Parathyroid adenoma (tissue), 2 donors: ENCODE measurements around the gene XYLT2.
A peak's percentile ranks its signal among the peaks of the same experiment; 100 is the strongest.

Experiments used
- H2AFZ ChIP-seq: fragments of 300-600 bp; sonication (generic); one replicate; pipeline ENCODE4 v1.7.0; 2017; ENCODE audit warnings: antibody characterized with exemption, mild to moderate bottlenecking
- H3K27ac ChIP-seq: fragments of 300-600 bp; sonication (generic); one replicate; pipeline ENCODE4 v1.7.0; 2017
- H3K27me3 ChIP-seq: fragments of 300-600 bp; sonication (generic); one replicate; pipeline ENCODE4 v1.7.0; 2017; ENCODE audit warnings: low read length; ENCODE audit not compliant: control insufficient read depth, insufficient read depth
- H3K36me3 ChIP-seq: fragments of 300-600 bp; sonication (generic); one replicate; pipeline ENCODE4 v1.7.0; 2017; ENCODE audit warnings: low read length; ENCODE audit not compliant: control insufficient read depth, insufficient read depth
- H3K4me1 ChIP-seq: fragments of 300-600 bp; sonication (generic); one replicate; pipeline ENCODE4 v1.7.0; 2017; ENCODE audit warnings: control low read depth
- H3K4me2 ChIP-seq: fragments of 300-600 bp; sonication (generic); one replicate; pipeline ENCODE4 v1.7.0; 2017; ENCODE audit warnings: low read length
- H3K4me3 ChIP-seq: fragments of 300-600 bp; sonication (generic); one replicate; pipeline ENCODE4 v1.7.0; 2017; ENCODE audit warnings: low read depth, low read length
- H3K79me2 ChIP-seq: fragments of 300-600 bp; sonication (generic); one replicate; pipeline ENCODE4 v1.7.0; 2017; ENCODE audit warnings: control low read depth
- H3K9ac ChIP-seq: fragments of 300-600 bp; sonication (generic); one replicate; pipeline ENCODE4 v1.7.0; 2017; ENCODE audit warnings: mild to moderate bottlenecking
- H3K9me3 ChIP-seq: fragments of 300-600 bp; sonication (generic); one replicate; pipeline ENCODE4 v1.7.0; 2017; ENCODE audit warnings: low read length; ENCODE audit not compliant: control insufficient read depth
- CTCF ChIP-seq: fragments of 300-600 bp; sonication (generic); IDR thresholded peaks from one replicate; pipeline ENCODE4 v1.7.0; 2017; ENCODE audit warnings: antibody characterized with exemption, mild to moderate bottlenecking
- donor health status: primary hyperparathyroidism.

XYLT2 gene

DNA sequence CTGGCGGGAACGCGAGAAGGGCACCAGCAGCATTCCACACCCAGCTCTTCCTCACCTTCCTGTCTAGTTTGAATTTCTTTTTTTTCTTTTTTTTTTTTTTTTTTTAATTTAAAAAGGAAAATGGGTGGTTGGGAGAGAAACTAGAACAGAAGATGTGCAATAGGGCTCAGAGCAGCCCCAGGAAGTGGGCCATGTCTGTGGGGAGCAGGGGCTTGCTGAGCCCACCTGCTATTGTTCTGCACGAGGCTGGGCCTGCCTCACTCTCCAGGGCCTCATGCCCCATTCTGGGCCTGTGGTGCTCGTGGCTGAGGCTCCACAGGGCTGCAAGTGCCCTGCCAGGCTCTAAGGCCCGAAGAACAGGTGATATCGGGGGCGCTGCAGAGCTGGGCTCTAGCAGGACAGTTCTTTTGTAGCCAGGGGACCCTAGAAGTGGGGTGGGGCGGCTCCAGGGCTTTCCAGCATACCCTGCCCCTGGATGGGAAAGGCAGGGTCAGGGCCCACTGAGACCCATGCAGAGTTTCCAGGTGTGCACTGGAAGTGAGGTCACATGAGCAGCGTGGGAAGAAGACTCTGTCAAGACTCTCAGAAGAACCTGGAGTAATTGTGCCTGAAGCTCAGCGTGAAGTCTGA lies 14.7 kb downstream of the XYLT2 start:
- Histone ChIP-seq H2AFZ (no peak overlapping the region), H3K9ac (no peak overlapping the region), H3K27me3 (no peaks in the 10 kb centered on the region), H3K79me2 (no peaks in the 10 kb centered on the region), H3K4me2 (no peak overlapping the region), H3K36me3 (no peaks in the 10 kb centered on the region), H3K4me1 (peaks cover 6% of the 10 kb centered on the region), H3K27ac (no peak overlapping the region), H3K9me3 (no peaks in the 10 kb centered on the region), H3K4me3 (no peak overlapping the region)
- TF ChIP-seq CTCF = no peak

- Histone ChIP-seq H3K4me3 (no peak overlapping the region), H3K79me2 (no peaks in the 10 kb centered on the region), H3K9me3 (no peaks in the 10 kb centered on the region), H3K4me1 (peaks cover 6% of the 10 kb centered on the region), H3K9ac (no peak overlapping the region), H3K4me2 (peak overlapping the region; percentile 37), H3K36me3 (no peaks in the 10 kb centered on the region), H3K27ac (no peak overlapping the region), H2AFZ (no peak overlapping the region), H3K27me3 (no peaks in the 10 kb centered on the region)
- peak; percentile 74 for TF ChIP-seq CTCF
Measured at GRCh38 chr17:50361561-50362480, 15.9 kb downstream of the XYLT2 start.

DNA sequence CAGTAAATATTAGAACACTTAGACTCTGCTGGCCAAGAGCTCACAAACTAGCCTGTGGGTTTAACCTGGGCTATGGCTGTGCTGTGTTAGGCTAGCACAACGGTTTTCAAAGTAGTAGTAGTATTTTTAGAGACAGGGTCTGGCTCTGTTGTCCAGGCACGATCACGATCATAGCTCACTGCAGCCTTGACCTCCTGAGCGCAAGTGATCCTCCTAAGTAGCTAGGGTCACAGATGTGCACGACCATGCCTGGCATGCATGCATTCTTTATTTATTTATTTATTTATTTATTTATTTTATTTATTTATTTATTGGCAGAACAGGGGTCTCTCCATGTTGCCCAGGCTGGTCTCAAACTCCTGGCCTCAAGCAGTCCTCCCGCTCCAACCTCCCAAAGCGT lies 16.7 kb downstream of the XYLT2 start:
- Histone ChIP-seq H3K9me3 (no peaks in the 10 kb centered on the region), H3K27me3 (no peaks in the 10 kb centered on the region), H3K27ac (no peak overlapping the region), H2AFZ (no peak overlapping the region), H3K4me2 (no peak overlapping the region), H3K9ac (no peak overlapping the region), H3K79me2 (no peaks in the 10 kb centered on the region), H3K36me3 (no peaks in the 10 kb centered on the region), H3K4me1 (peaks cover 6% of the 10 kb centered on the region), H3K4me3 (no peak overlapping the region)
- TF ChIP-seq CTCF = no peak

DNA sequence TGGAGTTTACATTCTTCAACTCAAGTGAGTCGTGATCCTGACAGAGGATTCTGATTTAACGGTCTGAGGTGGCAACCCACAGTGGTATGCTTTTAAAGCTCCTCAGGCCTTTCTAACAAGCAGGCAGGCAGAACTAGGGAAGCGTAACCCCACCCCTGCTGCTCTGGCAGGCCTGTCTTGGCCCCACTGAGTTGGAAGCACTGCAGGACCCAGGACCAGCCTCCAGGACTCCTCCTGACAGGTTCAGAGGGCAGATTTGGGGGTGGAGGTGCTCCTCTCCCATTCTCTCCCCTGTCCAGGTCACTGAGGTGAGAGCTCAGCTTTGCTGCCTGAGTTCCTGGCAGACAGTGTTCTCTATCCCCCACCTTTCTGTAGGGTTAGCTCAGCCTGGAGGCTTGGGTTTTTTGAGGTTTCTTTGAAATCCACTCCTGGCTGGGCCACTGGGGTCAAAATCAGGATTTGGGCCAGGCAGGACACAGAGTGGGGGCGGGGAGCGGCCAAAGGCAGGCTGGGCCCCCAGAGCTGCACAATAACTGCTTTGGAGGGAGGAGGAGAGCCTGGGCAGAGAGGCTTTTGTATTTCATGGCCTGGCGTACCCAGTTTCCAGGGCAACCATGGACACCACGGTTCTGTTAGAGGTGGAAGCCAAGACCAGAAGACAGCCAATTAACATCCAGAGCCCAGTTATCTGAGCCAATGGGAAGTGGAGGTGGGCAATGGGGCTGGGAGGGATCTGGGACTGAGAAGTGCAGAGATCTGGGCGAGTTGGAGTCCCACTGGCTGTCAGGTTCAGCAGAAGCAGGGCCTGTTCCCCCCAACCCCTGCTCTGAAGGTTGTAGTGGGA lies 17.5 kb downstream of the XYLT2 start:
- H3K27ac ChIP-seq = no peak overlapping the region
- H2AFZ ChIP-seq = no peak overlapping the region
- no peak overlapping the region for H3K4me2 ChIP-seq
- H3K9me3 ChIP-seq = no peaks in the 10 kb centered on the region
- no peak overlapping the region for H3K4me3 ChIP-seq
- H3K36me3 ChIP-seq = no peaks in the 10 kb centered on the region
- no peaks in the 10 kb centered on the region for H3K79me2 ChIP-seq
- no peak overlapping the region for H3K9ac ChIP-seq
- peaks cover 6% of the 10 kb centered on the region for H3K4me1 ChIP-seq
- TF ChIP-seq CTCF = no peak
- H3K27me3 ChIP-seq = no peaks in the 10 kb centered on the region
